Right atrium auricular region (tissue), 2 donors: ENCODE data around the gene DOCK9. TPM values are rescaled to one million over a fixed set of nuclear protein-coding genes. Genes with fewer than 3 reads are reported as not detected.

Experiments used
- DNase-seq: peaks from one replicate; pipeline ENCODE4 v3.0.0-alpha.2; 2019; ENCODE audit warnings: low spot score
- H3K27ac ChIP-seq, 2 donors: fragments of 200-600 bp; sonication (generic); 1 replicate in 1 of 2; 2 replicates in 1 of 2; pipeline ENCODE4 v1.5.1; 2016 to 2019
- H3K27me3 ChIP-seq, 2 donors: fragments of 200-600 bp; sonication (generic); one replicate each; pipeline versions ENCODE4 v1.5.1 to v1.6.0; 2017 to 2019
- H3K36me3 ChIP-seq: fragments of 200-600 bp; sonication (generic); one replicate; pipeline ENCODE4 v1.5.1; 2016
- H3K4me1 ChIP-seq, 2 donors: fragments of 200-600 bp; sonication (generic); one replicate each; pipeline versions ENCODE4 v1.5.1 to v1.6.0; 2017 to 2019
- H3K4me3 ChIP-seq, 2 donors: fragments of 200-600 bp; sonication (generic); 1 replicate in 1 of 2; 2 replicates in 1 of 2; pipeline ENCODE4 v1.5.1; 2017 to 2019; ENCODE audit warnings: mild to moderate bottlenecking in 1 of 2, moderate library complexity in 1 of 2
- H3K9me3 ChIP-seq, 2 donors: fragments of 200-600 bp; sonication (generic); one replicate each; pipeline ENCODE4 v1.5.1; 2019
- total RNA-seq, 2 donors: library from RNA; depleted of rRNA; stranded (reverse); fragments of >200 nt; gene quantifications; one replicate each; pipeline ENCODE4 v1.1.0, GENCODE V29; 2016
- TF ChIP-seq, protein P1 (sequence below), 2 donors: fragments of 200-600 bp; sonication (generic); IDR thresholded peaks; one replicate each; pipeline ENCODE4 v1.5.1; 2019; ENCODE audit warnings: antibody characterized with exemption in 2 of 2

DOCK9 gene
- total RNA-seq, 2 donors from 2014 or later, result 79.6 to 80.5 TPM

DNA sequence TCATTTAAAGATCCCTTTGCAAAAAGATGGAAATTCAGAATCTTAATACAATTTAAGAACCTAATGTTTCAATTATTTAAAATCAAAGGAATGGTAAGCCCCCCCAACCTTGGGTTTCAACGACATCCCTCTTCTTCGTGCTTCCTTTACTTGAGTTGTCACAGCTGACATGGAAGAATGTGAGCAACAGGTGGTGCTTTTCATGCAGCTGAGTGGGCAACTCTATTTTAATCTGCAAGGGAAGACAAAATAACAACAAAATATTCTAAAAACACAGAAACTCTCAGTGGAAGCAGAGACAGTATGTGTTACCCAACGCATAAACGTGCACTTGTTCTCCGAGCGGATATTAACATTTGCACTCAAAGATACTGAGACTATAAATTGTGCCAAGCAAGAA lies 92.3 kb downstream of the DOCK9 start:
- TF ChIP-seq, protein P1, sequence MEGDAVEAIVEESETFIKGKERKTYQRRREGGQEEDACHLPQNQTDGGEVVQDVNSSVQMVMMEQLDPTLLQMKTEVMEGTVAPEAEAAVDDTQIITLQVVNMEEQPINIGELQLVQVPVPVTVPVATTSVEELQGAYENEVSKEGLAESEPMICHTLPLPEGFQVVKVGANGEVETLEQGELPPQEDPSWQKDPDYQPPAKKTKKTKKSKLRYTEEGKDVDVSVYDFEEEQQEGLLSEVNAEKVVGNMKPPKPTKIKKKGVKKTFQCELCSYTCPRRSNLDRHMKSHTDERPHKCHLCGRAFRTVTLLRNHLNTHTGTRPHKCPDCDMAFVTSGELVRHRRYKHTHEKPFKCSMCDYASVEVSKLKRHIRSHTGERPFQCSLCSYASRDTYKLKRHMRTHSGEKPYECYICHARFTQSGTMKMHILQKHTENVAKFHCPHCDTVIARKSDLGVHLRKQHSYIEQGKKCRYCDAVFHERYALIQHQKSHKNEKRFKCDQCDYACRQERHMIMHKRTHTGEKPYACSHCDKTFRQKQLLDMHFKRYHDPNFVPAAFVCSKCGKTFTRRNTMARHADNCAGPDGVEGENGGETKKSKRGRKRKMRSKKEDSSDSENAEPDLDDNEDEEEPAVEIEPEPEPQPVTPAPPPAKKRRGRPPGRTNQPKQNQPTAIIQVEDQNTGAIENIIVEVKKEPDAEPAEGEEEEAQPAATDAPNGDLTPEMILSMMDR (IDR thresholded peaks at IDR 0.05), result no peak
- Histone ChIP-seq H3K4me1 (peaks cover 0 to 14% of the 10 kb centered on the region in 2 donors), H3K27me3 (no peaks in the 10 kb centered on the region), H3K27ac (no peak overlapping the region), H3K36me3 (peaks cover 47% of the 10 kb centered on the region), H3K9me3 (no peaks in the 10 kb centered on the region), H3K4me3 (no peak overlapping the region)
- no peak for DNase-seq

DNA sequence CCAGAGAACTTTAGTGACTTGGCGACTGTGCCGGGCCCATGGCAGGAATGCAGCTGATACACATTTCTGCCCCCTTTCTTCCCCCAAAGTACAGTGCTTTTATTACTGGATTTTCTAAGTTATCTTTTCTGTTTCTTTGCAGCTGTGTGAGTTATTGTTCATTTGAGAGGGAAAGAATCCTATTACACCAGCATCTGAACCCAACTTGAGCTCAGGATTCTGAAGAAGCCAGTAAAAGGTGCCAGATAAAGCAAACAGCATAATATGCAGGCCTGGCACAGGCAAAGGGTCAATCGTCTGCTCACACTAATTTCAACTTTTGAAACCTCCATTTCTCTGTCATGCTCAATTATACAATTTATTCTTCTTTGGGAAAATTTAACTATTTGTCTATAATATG lies 93.9 kb downstream of the DOCK9 start:
- Histone ChIP-seq H3K36me3 (peaks cover 60% of the 10 kb centered on the region), H3K27ac (no peak overlapping the region), H3K27me3 (no peaks in the 10 kb centered on the region), H3K9me3 (no peaks in the 10 kb centered on the region), H3K4me1 (no peaks in the 10 kb centered on the region), H3K4me3 (no peak overlapping the region)
- no peak for DNase-seq
- TF ChIP-seq, protein P1 (IDR thresholded peaks at IDR 0.05), result no peak

DNA sequence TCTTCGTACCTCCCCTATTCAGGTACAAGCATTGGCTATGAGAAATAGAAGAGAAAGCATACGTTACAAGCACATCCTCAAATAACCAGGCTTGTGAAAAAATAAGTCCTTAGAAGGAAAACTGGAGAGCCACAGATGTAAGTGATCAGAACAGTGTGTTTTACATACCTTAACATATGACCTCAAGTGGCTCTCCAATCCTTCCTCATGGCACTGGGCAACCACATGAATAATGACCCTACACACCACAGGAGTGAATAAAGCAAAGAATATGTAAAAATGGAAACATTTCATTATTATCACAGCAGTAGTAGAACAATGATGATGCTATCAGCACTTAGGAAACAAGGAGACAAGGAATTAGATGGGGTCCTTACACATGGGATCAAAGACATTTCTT lies 96.5 kb downstream of the DOCK9 start:
- Histone ChIP-seq H3K9me3 (no peaks in the 10 kb centered on the region), H3K4me3 (no peak overlapping the region), H3K27me3 (no peaks in the 10 kb centered on the region), H3K27ac (no peak overlapping the region), H3K36me3 (peaks cover 66% of the 10 kb centered on the region), H3K4me1 (peaks cover 0 to 4% of the 10 kb centered on the region in 2 donors)
- TF ChIP-seq, protein P1 (IDR thresholded peaks at IDR 0.05), result no peak
- no peak for DNase-seq

DNA sequence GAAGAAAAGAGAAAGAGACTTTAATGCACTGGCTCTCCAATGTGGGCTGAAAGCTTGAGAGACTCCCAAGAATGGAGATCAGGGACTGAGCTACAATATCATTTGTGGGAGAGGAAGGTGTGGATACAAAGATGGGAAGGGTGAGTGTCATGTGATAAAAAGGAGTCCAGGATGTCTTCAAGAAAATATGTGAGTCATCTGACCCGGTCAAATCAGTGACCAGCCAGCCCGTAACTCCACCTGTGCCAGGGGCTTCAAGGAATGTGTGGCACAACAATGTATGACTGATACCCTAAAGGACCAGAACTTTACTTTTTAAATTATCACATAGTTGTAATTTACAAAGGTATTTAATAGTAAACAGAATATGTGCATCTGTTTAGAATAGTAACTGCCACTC lies 97.2 kb downstream of the DOCK9 start:
- TF ChIP-seq, protein P1 (IDR thresholded peaks at IDR 0.05), result no peak
- DNase-seq, result no peak
- Histone ChIP-seq H3K9me3 (no peaks in the 10 kb centered on the region), H3K4me3 (no peak overlapping the region), H3K4me1 (peaks cover 0 to 4% of the 10 kb centered on the region in 2 donors), H3K36me3 (peaks cover 71% of the 10 kb centered on the region), H3K27me3 (no peaks in the 10 kb centered on the region), H3K27ac (no peak overlapping the region)

DNA sequence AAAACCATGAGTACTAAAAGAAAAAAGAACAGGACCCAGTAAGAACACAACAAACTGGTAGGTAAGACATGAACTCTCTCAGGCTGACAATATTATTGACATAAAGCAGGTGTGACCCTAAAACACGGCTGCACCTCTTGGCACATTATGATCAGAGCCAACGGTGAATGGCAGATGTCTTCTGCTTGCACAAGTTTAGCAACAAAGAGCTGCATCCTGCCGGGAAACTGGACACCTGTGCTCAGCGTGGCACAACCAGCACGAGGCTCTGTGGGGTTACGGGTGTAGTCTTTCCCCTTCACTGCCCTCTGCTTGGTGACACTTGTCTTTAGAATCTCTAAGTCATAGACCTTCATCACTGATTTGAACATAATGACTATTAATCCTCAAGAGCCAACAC lies 97.9 kb downstream of the DOCK9 start:
- Histone ChIP-seq H3K9me3 (no peaks in the 10 kb centered on the region), H3K27me3 (no peaks in the 10 kb centered on the region), H3K27ac (no peak overlapping the region), H3K4me3 (no peak overlapping the region), H3K4me1 (peaks cover 0 to 4% of the 10 kb centered on the region in 2 donors), H3K36me3 (peaks cover 74% of the 10 kb centered on the region)
- DNase-seq, result no peak
- TF ChIP-seq, protein P1 (IDR thresholded peaks at IDR 0.05), result no peak

DNA sequence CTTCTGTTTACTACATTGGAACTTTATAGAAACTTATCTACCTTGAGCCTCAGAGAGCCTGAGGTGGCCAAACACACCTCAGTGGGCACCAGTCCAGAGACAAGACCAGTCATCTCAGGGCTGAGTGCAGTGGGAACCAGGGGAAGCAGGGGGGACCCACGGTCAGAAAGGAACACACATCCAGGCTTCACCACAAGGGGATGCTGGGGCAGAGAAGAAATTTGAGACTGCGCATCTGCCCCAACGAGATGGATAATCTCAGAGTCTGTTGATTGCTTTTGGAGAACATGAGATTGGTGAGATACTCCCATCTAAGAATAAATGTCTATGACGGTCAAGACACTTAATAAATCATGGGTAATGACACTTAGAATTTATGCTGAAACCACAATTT lies 98.7 kb downstream of the DOCK9 start:
- no peaks in the 10 kb centered on the region for H3K27me3 ChIP-seq
- TF ChIP-seq, protein P1 (IDR thresholded peaks at IDR 0.05), result no peak
- no peaks in the 10 kb centered on the region for H3K9me3 ChIP-seq
- peaks cover 66% of the 10 kb centered on the region for H3K36me3 ChIP-seq
- peaks cover 0 to 4% of the 10 kb centered on the region in 2 donors for H3K4me1 ChIP-seq
- no peak for DNase-seq
- H3K27ac ChIP-seq, result no peak overlapping the region
- no peak overlapping the region for H3K4me3 ChIP-seq
